PC-9 (cell line): ENCODE data around the gene RCE1. TPM values are rescaled to one million over a fixed set of nuclear protein-coding genes. Genes with fewer than 3 reads are reported as not detected.
A peak's percentile ranks its signal among the peaks of the same experiment; 100 is the strongest.
"Not testable (repeated sequence)": the region's sequence is repeated elsewhere in the genome, so short reads cannot be mapped to it uniquely, and the experiment has no call there.

Experiments used
- Bru-seq: library from RNA; stranded (reverse); fragments of 400-500 nt; gene quantifications from one replicate; lab custom pipeline; 2021; lab: Mats Ljungman, UMichigan
- BruChase-seq, 2 experiments: library from RNA; stranded (reverse); fragments of 400-500 nt; gene quantifications; one replicate each; lab custom pipeline; 2021; lab: Mats Ljungman, UMichigan
- BruUV-seq: library from RNA; stranded (reverse); fragments of 400-500 nt; replicated peaks from 2 replicates; lab custom pipeline; 2021; lab: Mats Ljungman, UMichigan
- CTCF ChIA-PET: fragments of 300-600 bp; sonication (Branson Sonifier 250); formaldehyde crosslinking; loops from one replicate; lab custom pipeline; 2022; ENCODE audit warnings: antibody characterized with exemption; lab: Charles Lee
- POLR2A ChIA-PET: fragments of 300-600 bp; sonication (Branson Sonifier 250); formaldehyde crosslinking; loops from one replicate; lab custom pipeline; 2022; ENCODE audit warnings: antibody characterized with exemption; ENCODE audit not compliant: unreplicated experiment; lab: Charles Lee
- DNase-seq, 2 experiments: peaks; one replicate each; pipeline versions ENCODE4 v3.0.0 to v3.0.0-alpha.2; 2015 to 2022; ENCODE audit warnings: mixed read lengths in 1 of 2
- H2AFZ ChIP-seq: fragments of 200-600 bp; sonication (generic); 2 replicates; pipeline ENCODE4 v1.8.1; 2017; ENCODE audit warnings: antibody characterized with exemption
- H3F3A ChIP-seq: fragments of 200-600 bp; sonication (generic); 2 replicates; pipeline ENCODE4 v1.8.1; 2017; ENCODE audit warnings: antibody characterized with exemption, mild to moderate bottlenecking, low read depth; ENCODE audit not compliant: insufficient read depth
- H3K27ac ChIP-seq: fragments of 200-600 bp; sonication (generic); 2 replicates; pipeline ENCODE4 v1.6.1; 2016; ENCODE audit warnings: mixed run types
- H3K27me3 ChIP-seq: fragments of 200-600 bp; sonication (generic); 2 replicates; pipeline ENCODE4 v1.6.1; 2016; ENCODE audit warnings: low read depth, mixed run types; ENCODE audit not compliant: insufficient read depth
- H3K36me3 ChIP-seq: fragments of 200-600 bp; sonication (generic); 2 replicates; pipeline ENCODE4 v1.6.1; 2016; ENCODE audit warnings: low read depth, mixed run types
- H3K4me1 ChIP-seq: fragments of 200-600 bp; sonication (generic); replicated peaks from 2 replicates; pipeline ENCODE4 v1.6.1; 2016; ENCODE audit warnings: mixed run types; ENCODE audit not compliant: insufficient read depth
- H3K4me2 ChIP-seq: fragments of 200-600 bp; sonication (generic); 2 replicates; pipeline ENCODE4 v1.6.1; 2017; ENCODE audit warnings: mixed run types
- H3K4me3 ChIP-seq: fragments of 200-600 bp; sonication (generic); 2 replicates; pipeline ENCODE4 v1.6.1; 2016; ENCODE audit warnings: mixed run types
- H3K79me2 ChIP-seq: fragments of 200-600 bp; sonication (generic); 2 replicates; pipeline ENCODE4 v1.6.1; 2017; ENCODE audit warnings: low read depth, mixed run types
- H3K9me2 ChIP-seq: fragments of 200-600 bp; sonication (generic); 2 replicates; pipeline ENCODE4 v1.8.1; 2017; ENCODE audit warnings: mild to moderate bottlenecking; ENCODE audit not compliant: insufficient read depth
- H3K9me3 ChIP-seq: fragments of 200-600 bp; sonication (generic); 2 replicates; pipeline ENCODE4 v1.8.1; 2016; ENCODE audit warnings: low read depth; ENCODE audit not compliant: insufficient read depth
- H4K20me1 ChIP-seq: fragments of 200-600 bp; sonication (generic); 2 replicates; pipeline ENCODE4 v1.8.1; 2017; ENCODE audit not compliant: insufficient read depth
- CTCF ChIP-seq: fragments of 200-600 bp; sonication (generic); conservative IDR thresholded peaks from 2 replicates; pipeline ENCODE4 v1.6.1; 2017; ENCODE audit warnings: mixed run types, antibody characterized with exemption, mild to moderate bottlenecking, moderate library complexity
- EZH2 ChIP-seq: fragments of 200-600 bp; sonication (generic); IDR thresholded peaks from 2 replicates; pipeline ENCODE4 v1.8.0; 2017; ENCODE audit warnings: antibody characterized with exemption, low read depth
- intact Hi-C: fragments of 100-400 bp; cut with micrococcal nuclease; formaldehyde crosslinking; loops from one replicate; pipeline ENCODE4 v1.10.0; 2022; ENCODE audit not compliant: unreplicated experiment
- long read RNA-seq: library from polyadenylated mRNA; stranded (forward); transcript quantifications from one replicate; pipeline ENCODE4 v2.0.0, GENCODE V29; 2022
- total RNA-seq: library from RNA; stranded (reverse); gene quantifications from 2 replicates; pipeline ENCODE4 v1.2.3, GENCODE V29; 2021

The RCE1 gene
- total RNA-seq (42.1 and 42.9 TPM in 2 replicates), Bru-seq, nascent RNA (percentile 81 among the genes with signal in this experiment), BruChase-seq, experiment 1, labeled RNA remaining after a 2-hour chase (percentile 90 among the genes with signal in this experiment), BruChase-seq, experiment 2, labeled RNA remaining after a 6-hour chase (percentile 96 among the genes with signal in this experiment)
- long read RNA-seq, transcript RCE1-202 (7 exons, 1,379 nt): minor isoform, 7 of 102 reads
- long read RNA-seq, transcript RCE1-201 (8 exons, 1,485 nt): major isoform, 68 of 102 reads
- long read RNA-seq, transcript RCE1-204 (7 exons, 1,270 nt): minor isoform, 5 of 102 reads
- long read RNA-seq, transcript RCE1-203 (8 exons, 1,428 nt): minor isoform, 7 of 102 reads
- long read RNA-seq, partial matches to known transcripts: 8 of 102 reads
- long read RNA-seq, other reads (novel, unspliced or antisense): 7 of 102 reads

GRCh38 chr11:66842896-66843775 lies at the start of gene RCE1:
RCE1 (plus strand) TSS chr11:66843441; CDS start chr11:66843456, 15 bp downstream.
- H3K79me2 ChIP-seq: peaks cover 61% of the 10 kb centered on the region
- H3K27ac ChIP-seq: peak within 1 kb of the TSS; percentile 67
- peak within 1 kb of the TSS; percentile 94 for H2AFZ ChIP-seq
- H3F3A ChIP-seq: peaks cover 54% of the 10 kb centered on the region
- peaks cover 19% of the 10 kb centered on the region; the same call in 1 of the 2 replicates for H3K36me3 ChIP-seq
- H4K20me1 ChIP-seq: peaks cover 9% of the 10 kb centered on the region; the same call in 1 of the 2 replicates
- H3K9me3 ChIP-seq: no peaks in the 10 kb centered on the region
- peak within 1 kb of the TSS; percentile 100 for H3K4me2 ChIP-seq
- ChIA-PET POLR2A (interaction anchor here (0.6 to 1.0 kb wide), 6 partner anchors 13 to 205 kb away, joined by 3 to 7 read pairs (median 4); partner anchors contain the start of gene SYT12), CTCF (interaction anchor here (0.5 to 0.9 kb wide), 3 partner anchors 92 to 461 kb away, joined by 3 to 4 read pairs (median 4); no protein-coding TSS in a partner anchor)
- BruUV-seq: no TSS peak
- H3K9me2 ChIP-seq: no peaks in the 10 kb centered on the region
- peaks cover 52% of the 10 kb centered on the region for H3K4me1 ChIP-seq
- TF ChIP-seq EZH2 (no peak), CTCF (no peak)
- no peaks in the 10 kb centered on the region for H3K27me3 ChIP-seq
- H3K4me3 ChIP-seq: peak within 1 kb of the TSS; percentile 94
- peak; percentile 79 to 93 for DNase-seq
- intact Hi-C loops: loop anchor here (1.0 to 10.0 kb wide), 4 partner anchors 37 to 532 kb away; partner anchors contain the start of genes C11orf86, CLCF1 and RHOD

GRCh38 chr11:66799815-66800214 lies 43.4 kb upstream of the RCE1 start:
- H3K27me3 ChIP-seq, POLR2A ChIA-PET, H3K27ac ChIP-seq, H3K79me2 ChIP-seq, H3K4me2 ChIP-seq, H3K9me2 ChIP-seq, H2AFZ ChIP-seq, H3F3A ChIP-seq, H3K4me3 ChIP-seq, intact Hi-C loops, H4K20me1 ChIP-seq, H3K9me3 ChIP-seq, DNase-seq, H3K4me1 ChIP-seq, H3K36me3 ChIP-seq, BruUV-seq: not testable (repeated sequence)
- CTCF ChIA-PET: interaction anchor here (0.6 kb wide), 1 partner anchor 377 kb away, joined by 3 read pairs; no protein-coding TSS in a partner anchor

GRCh38 chr11:66800720-66801428 lies 42.4 kb upstream of the RCE1 start:
- Histone ChIP-seq H3K4me3 (no peak overlapping the region), H3F3A (no peaks in the 10 kb centered on the region; the same call in 1 of the 2 replicates), H3K4me1 (no peaks in the 10 kb centered on the region), H3K27me3 (no peaks in the 10 kb centered on the region), H3K9me2 (no peaks in the 10 kb centered on the region), H3K4me2 (no peak overlapping the region), H4K20me1 (no peaks in the 10 kb centered on the region), H3K36me3 (no peaks in the 10 kb centered on the region; the same call in 1 of the 2 replicates), H2AFZ (no peak overlapping the region), H3K79me2 (no peaks in the 10 kb centered on the region), H3K9me3 (no peaks in the 10 kb centered on the region), H3K27ac (no peak overlapping the region)
- BruUV-seq: no TSS peak
- TF ChIP-seq CTCF (no peak), EZH2 (no peak)
- intact Hi-C loops: no loop called here
- POLR2A ChIA-PET: no interaction called here
- no peak for DNase-seq
- CTCF ChIA-PET: no interaction called here
